ENCODE data around the gene MIPOL1. TPM values are rescaled to one million over a fixed set of nuclear protein-coding genes. Genes with fewer than 3 reads are reported as not detected.

The MIPOL1 gene
- total RNA-seq, 1 experiment from 2014 or later, result 15.4 TPM

- POLR2A ChIA-PET, result no interaction called here
Observed at GRCh38 chr14:37585101-37585511, 387.4 kb downstream of the MIPOL1 start.

More at GRCh38 chr14:37585101-37585511, 387.4 kb downstream of the MIPOL1 start:
- TF ChIP-seq EGR1 (IDR thresholded peaks at IDR 0.05; ENCODE audit: low read depth) (no peak), POLR2A (IDR thresholded peaks at IDR 0.05; ENCODE audit: borderline replicate concordance, extremely low read depth, insufficient read depth, insufficient read length) (no peak), REST (IDR thresholded peaks at IDR 0.05; ENCODE audit: low read depth) (no peak), SIN3A (IDR thresholded peaks at IDR 0.05; ENCODE audit: low read depth) (no peak), EZH2phosphoT487 (IDR thresholded peaks at IDR 0.05; ENCODE audit: borderline replicate concordance) (no peak), MAX (IDR thresholded peaks at IDR 0.05) (no peak), ELF1 (IDR thresholded peaks at IDR 0.05; ENCODE audit: borderline replicate concordance, low read depth) (no peak), JUND (IDR thresholded peaks at IDR 0.05) (no peak), ATF3 (IDR thresholded peaks at IDR 0.05) (no peak), YY1 (IDR thresholded peaks at IDR 0.05; ENCODE audit: extremely low read depth, insufficient replicate concordance, low read depth, low read length) (no peak), EZH2 (IDR thresholded peaks at IDR 0.05) (no peak), CTCF (IDR thresholded peaks at IDR 0.05 in 2 of 3, conservative IDR thresholded peaks at IDR 0.05 in 1 of 3; ENCODE audit: borderline replicate concordance in 1 of 3, insufficient read depth in 1 of 3, low read depth in 2 of 3, low read length in 2 of 3) (no peak)
- H3K27ac ChIP-seq (ENCODE audit: low read depth, low read length), result no peak overlapping the region
- no peak overlapping the region for H2AFZ ChIP-seq (ENCODE audit: low read depth, low read length, poor library complexity, severe bottlenecking)
- H3K9me3 ChIP-seq (ENCODE audit: control insufficient read depth in 1 of 2, insufficient read depth in 1 of 2, low read depth in 1 of 2, low read length in 2 of 2), result no peaks in the 10 kb centered on the region
- no peaks in the 10 kb centered on the region for H3K9me2 ChIP-seq (ENCODE audit: insufficient read depth)
- CTCF ChIA-PET, result no interaction called here
- DNase-seq (ENCODE audit: low read depth, low spot score), result no peak
- no peak overlapping the region for H3K4me2 ChIP-seq (ENCODE audit: low read length)
- H3K79me2 ChIP-seq (ENCODE audit: insufficient read depth, low read length), result no peaks in the 10 kb centered on the region
- intact Hi-C loops (cut with micrococcal nuclease), result no loop called here
- no TSS peak for BruUV-seq (replicated peaks)
- ATAC-seq, result no peak
- no peak overlapping the region for H3K4me3 ChIP-seq (replicated peaks in 1 of 2; ENCODE audit: low read depth in 1 of 2, low read length in 2 of 2)
- RAD21 ChIA-PET (ENCODE audit: low non-redundant PET in 1 of 2, low total read pairs in 2 of 2, uncharacterized antibody in 2 of 2, unreplicated experiment in 2 of 2), result no interaction called here
- H3K36me3 ChIP-seq (ENCODE audit: control insufficient read depth in 1 of 2, insufficient read depth in 2 of 2, low read length in 2 of 2), result no peaks in the 10 kb centered on the region
- no peaks in the 10 kb centered on the region for H4K20me1 ChIP-seq (ENCODE audit: insufficient read depth)
- H3K4me1 ChIP-seq (ENCODE audit: control insufficient read depth in 1 of 2, insufficient read depth in 2 of 2, low read length in 2 of 2), result peaks cover 5 to 26% of the 10 kb centered on the region in 2 experiments
- H3K9ac ChIP-seq (ENCODE audit: low read length), result no peak overlapping the region
- H3K27me3 ChIP-seq (ENCODE audit: insufficient read depth, low read length), result no peaks in the 10 kb centered on the region

Measured in HCT116 (cell line).